Trophoblast cell (in vitro differentiated cells and primary cell): Measurements from ENCODE around the gene MPHOSPH8. TPM values are rescaled to one million over a fixed set of nuclear protein-coding genes. Genes with fewer than 3 reads are reported as not detected.
A peak's percentile ranks its signal among the peaks of the same experiment; 100 is the strongest.

Experiments used
- DNase-seq, 2 donors: peaks; one replicate each; pipeline ENCODE4 v3.0.0-alpha.2; 2016
- H2AFZ ChIP-seq: 2 replicates; pipeline ENCODE4 v1.6.1; 2013; ENCODE audit warnings: low read length, moderate library complexity, mild to moderate bottlenecking; ENCODE audit not compliant: insufficient read depth, poor library complexity
- H2AK5ac ChIP-seq: 2 replicates; pipeline ENCODE4 v1.6.1; 2013; ENCODE audit warnings: mild to moderate bottlenecking, low read length
- H2BK120ac ChIP-seq: 2 replicates; pipeline ENCODE4 v1.6.1; 2013; ENCODE audit warnings: low read length, mild to moderate bottlenecking, moderate library complexity; ENCODE audit not compliant: insufficient read depth, poor library complexity
- H2BK12ac ChIP-seq: 2 replicates; pipeline ENCODE4 v1.6.1; 2013; ENCODE audit warnings: mild to moderate bottlenecking, low read length, moderate library complexity
- H2BK5ac ChIP-seq: 2 replicates; pipeline ENCODE4 v1.6.1; 2013; ENCODE audit warnings: low read length, low read depth, moderate library complexity, mild to moderate bottlenecking; ENCODE audit not compliant: poor library complexity
- H3K14ac ChIP-seq: 2 replicates; pipeline ENCODE4 v1.6.1; 2013; ENCODE audit warnings: mild to moderate bottlenecking, low read length
- H3K18ac ChIP-seq: 2 replicates; pipeline ENCODE4 v1.6.1; 2013; ENCODE audit warnings: mild to moderate bottlenecking, low read length
- H3K23ac ChIP-seq: 2 replicates; pipeline ENCODE4 v1.6.1; 2013; ENCODE audit warnings: low read length
- H3K27ac ChIP-seq: 2 replicates; pipeline ENCODE4 v1.5.1; 2013; ENCODE audit warnings: low read depth, mild to moderate bottlenecking, inconsistent platforms, low read length, moderate library complexity
- H3K27me3 ChIP-seq: 2 replicates; pipeline ENCODE4 v1.6.1; 2013; ENCODE audit warnings: inconsistent platforms, mild to moderate bottlenecking, low read length, moderate library complexity; ENCODE audit not compliant: insufficient read depth
- H3K36me3 ChIP-seq, 2 experiments: 1 replicate in 1 of 2; 2 replicates in 1 of 2; pipeline ENCODE4 v1.6.1; 2013; ENCODE audit warnings: low read length in 2 of 2, mild to moderate bottlenecking in 2 of 2, moderate library complexity in 1 of 2; ENCODE audit not compliant: insufficient read depth in 2 of 2, control insufficient read depth in 1 of 2
- H3K4ac ChIP-seq: 2 replicates; pipeline ENCODE4 v1.6.1; 2013; ENCODE audit warnings: low read depth, mild to moderate bottlenecking, low read length, moderate library complexity
- H3K4me1 ChIP-seq, 2 experiments: 1 replicate in 1 of 2; 2 replicates in 1 of 2; pipeline ENCODE4 v1.6.1; 2013; ENCODE audit warnings: low read length in 2 of 2, mild to moderate bottlenecking in 2 of 2, moderate library complexity in 1 of 2; ENCODE audit not compliant: insufficient read depth in 2 of 2, control insufficient read depth in 1 of 2
- H3K4me2 ChIP-seq: 2 replicates; pipeline ENCODE4 v1.6.1; 2013; ENCODE audit warnings: inconsistent platforms, mild to moderate bottlenecking, low read length, moderate library complexity
- H3K4me3 ChIP-seq: 2 replicates; pipeline ENCODE4 v1.5.1; 2013; ENCODE audit warnings: mild to moderate bottlenecking, low read depth, low read length, inconsistent platforms
- H3K79me1 ChIP-seq: one replicate; pipeline ENCODE4 v1.6.1; 2013; ENCODE audit warnings: low read length
- H3K79me2 ChIP-seq: 2 replicates; pipeline ENCODE4 v1.6.1; 2013; ENCODE audit warnings: low read length, mild to moderate bottlenecking; ENCODE audit not compliant: control insufficient read depth, insufficient read depth, poor library complexity
- H3K9ac ChIP-seq: 2 replicates; pipeline ENCODE4 v1.6.1; 2013; ENCODE audit warnings: mild to moderate bottlenecking, low read length
- H3K9me3 ChIP-seq: 2 replicates; pipeline ENCODE4 v1.6.1; 2013; ENCODE audit warnings: low read depth, mild to moderate bottlenecking, control low read depth, inconsistent platforms, low read length; ENCODE audit not compliant: insufficient read depth
- H4K12ac ChIP-seq: 2 replicates; pipeline ENCODE4 v1.6.1; 2013; ENCODE audit warnings: low read depth, mild to moderate bottlenecking, low read length, moderate library complexity
- H4K8ac ChIP-seq: 2 replicates; pipeline ENCODE4 v1.6.1; 2013; ENCODE audit warnings: low read depth, mild to moderate bottlenecking, low read length, moderate library complexity
- H4K91ac ChIP-seq: one replicate; pipeline ENCODE4 v1.6.1; 2013; ENCODE audit warnings: low read depth, mild to moderate bottlenecking, low read length, moderate library complexity
- WGBS: extraction: QIAGEN DNeasy Blood & Tissue Kit; methylation state at CpG from one replicate; pipeline ENCODE4 v1.1.7; 2013; ENCODE audit warnings: missing lambda C conversion rate; ENCODE audit not compliant: insufficient read length, insufficient coverage; ENCODE audit errors: extremely low coverage; 5-methylcytosine and 5-hydroxymethylcytosine counted together
- polyA plus RNA-seq: library from polyadenylated mRNA; stranded (reverse); fragments of 200-250 nt; gene quantifications from 2 replicates; pipeline ENCODE4 v1.2.3, GENCODE V29; 2013

The MPHOSPH8 gene, protein sequence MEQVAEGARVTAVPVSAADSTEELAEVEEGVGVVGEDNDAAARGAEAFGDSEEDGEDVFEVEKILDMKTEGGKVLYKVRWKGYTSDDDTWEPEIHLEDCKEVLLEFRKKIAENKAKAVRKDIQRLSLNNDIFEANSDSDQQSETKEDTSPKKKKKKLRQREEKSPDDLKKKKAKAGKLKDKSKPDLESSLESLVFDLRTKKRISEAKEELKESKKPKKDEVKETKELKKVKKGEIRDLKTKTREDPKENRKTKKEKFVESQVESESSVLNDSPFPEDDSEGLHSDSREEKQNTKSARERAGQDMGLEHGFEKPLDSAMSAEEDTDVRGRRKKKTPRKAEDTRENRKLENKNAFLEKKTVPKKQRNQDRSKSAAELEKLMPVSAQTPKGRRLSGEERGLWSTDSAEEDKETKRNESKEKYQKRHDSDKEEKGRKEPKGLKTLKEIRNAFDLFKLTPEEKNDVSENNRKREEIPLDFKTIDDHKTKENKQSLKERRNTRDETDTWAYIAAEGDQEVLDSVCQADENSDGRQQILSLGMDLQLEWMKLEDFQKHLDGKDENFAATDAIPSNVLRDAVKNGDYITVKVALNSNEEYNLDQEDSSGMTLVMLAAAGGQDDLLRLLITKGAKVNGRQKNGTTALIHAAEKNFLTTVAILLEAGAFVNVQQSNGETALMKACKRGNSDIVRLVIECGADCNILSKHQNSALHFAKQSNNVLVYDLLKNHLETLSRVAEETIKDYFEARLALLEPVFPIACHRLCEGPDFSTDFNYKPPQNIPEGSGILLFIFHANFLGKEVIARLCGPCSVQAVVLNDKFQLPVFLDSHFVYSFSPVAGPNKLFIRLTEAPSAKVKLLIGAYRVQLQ
- 28.2 and 28.5 TPM in 2 replicates for polyA plus RNA-seq

DNA sequence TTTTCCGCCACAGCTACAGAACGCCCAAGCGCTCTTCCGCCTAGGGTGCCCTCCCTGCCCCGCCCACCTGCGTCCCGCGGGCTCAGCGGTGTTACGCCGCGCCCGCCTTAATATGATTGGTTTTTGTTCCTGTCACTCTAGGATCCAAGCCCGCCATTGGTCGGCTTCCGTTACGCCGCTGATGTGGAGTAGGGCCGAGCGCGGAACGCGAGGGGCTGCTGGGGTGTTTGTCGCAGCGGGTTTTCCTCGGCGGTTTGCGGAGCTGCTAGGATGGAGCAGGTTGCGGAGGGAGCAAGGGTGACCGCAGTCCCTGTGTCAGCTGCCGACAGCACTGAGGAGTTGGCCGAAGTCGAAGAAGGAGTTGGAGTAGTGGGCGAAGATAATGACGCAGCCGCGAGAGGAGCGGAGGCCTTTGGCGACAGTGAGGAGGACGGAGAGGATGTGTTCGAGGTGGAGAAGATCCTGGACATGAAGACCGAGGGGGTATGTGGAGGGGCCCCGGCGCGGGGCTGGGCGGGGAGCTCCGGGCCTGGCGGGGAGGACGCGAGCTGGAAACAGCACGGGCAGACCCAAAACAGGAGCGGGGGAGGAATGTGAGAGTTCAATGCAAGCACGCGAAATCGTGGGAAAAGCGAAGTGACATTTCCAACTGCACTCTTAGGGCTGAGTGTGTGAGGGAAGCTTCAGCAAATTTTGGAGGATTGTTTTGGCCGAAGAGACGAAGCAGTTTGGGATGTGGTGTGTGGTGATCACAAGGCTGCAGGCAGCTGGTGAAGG, at the start of gene MPHOSPH8:
TSS of gene MPHOSPH8 (plus strand) at position 181 of the 777 bp plus-strand sequence. CDS start at position 271, 90 bp downstream.
- Histone ChIP-seq H4K91ac (peak within 1 kb of the TSS; percentile 63), H3K14ac (peak within 1 kb of the TSS; percentile 30), H2BK12ac (no peak within 1 kb of the TSS), H2AFZ (peak within 1 kb of the TSS; percentile 65), H3K9ac (peak within 1 kb of the TSS; percentile 84), H2BK5ac (peak within 1 kb of the TSS; percentile 18), H3K4me2 (peak within 1 kb of the TSS; percentile 85), H3K4me1 (no peaks in the 10 kb centered on the region), H3K23ac (no peak within 1 kb of the TSS), H4K12ac (peak within 1 kb of the TSS; percentile 64), H3K36me3 (peaks cover 1 to 2% of the 10 kb centered on the region in 2 experiments), H3K79me1 (peaks cover 9% of the 10 kb centered on the region), H3K4ac (peak within 1 kb of the TSS; percentile 25), H4K8ac (peak within 1 kb of the TSS; percentile 87), H3K79me2 (peaks cover 3% of the 10 kb centered on the region), H3K18ac (peak within 1 kb of the TSS; percentile 72), H3K4me3 (peak within 1 kb of the TSS; percentile 95), H3K27me3 (no peaks in the 10 kb centered on the region), H2BK120ac (peak within 1 kb of the TSS; percentile 35), H3K9me3 (peaks cover 3% of the 10 kb centered on the region), H3K27ac (peak within 1 kb of the TSS; percentile 13), H2AK5ac (no peak within 1 kb of the TSS)
- peak; percentile 93 to 99 for DNase-seq
- no CpG with 5 or more reads among the region's 58 CpGs for WGBS

- Histone ChIP-seq H2AK5ac (no peak overlapping the region), H3K23ac (no peak overlapping the region), H2BK5ac (no peak overlapping the region), H2BK120ac (no peak overlapping the region), H2BK12ac (no peak overlapping the region), H4K91ac (no peak overlapping the region), H3K4me3 (no peak overlapping the region), H4K8ac (no peak overlapping the region), H3K14ac (no peak overlapping the region), H3K79me2 (no peaks in the 10 kb centered on the region), H3K4me2 (no peak overlapping the region), H3K4me1 (no peaks in the 10 kb centered on the region), H2AFZ (no peak overlapping the region), H3K9ac (no peak overlapping the region), H3K27ac (no peak overlapping the region), H3K27me3 (no peaks in the 10 kb centered on the region), H3K4ac (no peak overlapping the region), H4K12ac (no peak overlapping the region), H3K79me1 (no peaks in the 10 kb centered on the region), H3K18ac (no peak overlapping the region), H3K36me3 (no peaks in the 10 kb centered on the region), H3K9me3 (peaks cover 27% of the 10 kb centered on the region)
- WGBS = no CpG with 5 or more reads among the region's 17 CpGs
- peak; percentile 30 to 55 for DNase-seq
Measured at GRCh38 chr13:19586904-19587634, 46.4 kb upstream of the MPHOSPH8 start.

DNA sequence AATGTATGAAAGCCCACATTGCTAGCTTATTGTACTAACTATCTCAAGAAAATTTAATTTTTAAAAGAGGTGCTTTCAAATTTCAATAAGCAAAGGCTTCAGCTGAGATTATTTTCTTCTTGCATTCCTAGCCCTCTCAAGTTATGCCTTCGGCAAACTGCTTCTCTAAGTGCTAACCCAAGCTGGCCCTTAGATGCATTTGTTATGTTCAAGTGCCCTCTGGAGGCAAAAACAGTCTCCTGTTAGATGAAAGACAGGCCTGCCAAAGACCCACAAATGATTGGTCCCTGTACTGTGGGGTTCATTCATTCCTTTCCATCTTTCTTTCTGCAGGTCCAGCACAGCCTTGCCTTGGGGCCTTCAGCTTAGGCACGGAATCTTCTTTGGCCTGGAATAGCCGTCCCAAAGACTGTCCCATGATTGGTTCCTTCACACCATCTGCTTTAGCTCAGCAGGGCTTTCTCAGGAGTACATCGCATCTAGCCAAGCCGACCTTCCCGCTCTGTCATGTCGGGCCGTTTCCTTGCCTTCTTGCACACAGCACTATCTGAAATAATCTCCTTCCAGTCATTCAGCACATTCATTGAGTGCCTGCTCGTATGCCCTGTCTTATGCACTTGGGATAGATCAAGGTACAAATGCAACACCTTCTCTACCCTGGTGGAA, 45.7 kb upstream of the MPHOSPH8 start:
- H2BK5ac ChIP-seq = no peak overlapping the region
- no peak overlapping the region for H3K14ac ChIP-seq
- peaks cover 27% of the 10 kb centered on the region for H3K9me3 ChIP-seq
- no peak overlapping the region for H2AFZ ChIP-seq
- H3K4me1 ChIP-seq = no peaks in the 10 kb centered on the region
- H3K27me3 ChIP-seq = no peaks in the 10 kb centered on the region
- peak in 1 of 2 donors; percentile 44 for DNase-seq
- H3K9ac ChIP-seq = no peak overlapping the region
- H4K8ac ChIP-seq = no peak overlapping the region
- no peak overlapping the region for H2BK12ac ChIP-seq
- no peak overlapping the region for H2AK5ac ChIP-seq
- no peak overlapping the region for H3K4me2 ChIP-seq
- H3K36me3 ChIP-seq = no peaks in the 10 kb centered on the region
- H3K79me1 ChIP-seq = no peaks in the 10 kb centered on the region
- no peak overlapping the region for H3K4me3 ChIP-seq
- no peak overlapping the region for H4K12ac ChIP-seq
- H3K27ac ChIP-seq = no peak overlapping the region
- no CpG with 5 or more reads among the region's 9 CpGs for WGBS
- no peak overlapping the region for H4K91ac ChIP-seq
- no peak overlapping the region for H2BK120ac ChIP-seq
- H3K4ac ChIP-seq = no peak overlapping the region
- no peak overlapping the region for H3K18ac ChIP-seq
- no peak overlapping the region for H3K23ac ChIP-seq
- no peaks in the 10 kb centered on the region for H3K79me2 ChIP-seq
